Adipose tissue (tissue), 3 donors: Measurements from ENCODE around the gene TBC1D10A. TPM values are rescaled to one million over a fixed set of nuclear protein-coding genes. Genes with fewer than 3 reads are reported as not detected.
"Not testable (repeated sequence)": the region's sequence is repeated elsewhere in the genome, so short reads cannot be mapped to it uniquely, and the experiment has no call there.

Source experiments
- H3K27ac ChIP-seq: one replicate; pipeline ENCODE4 v1.5.1; 2013; ENCODE audit warnings: low read depth, low read length
- WGBS, 3 donors: extraction: QIAGEN DNeasy Blood & Tissue Kit; methylation state at CpG; one replicate each; pipeline ENCODE4 v1.1.7; 2013; 5-methylcytosine and 5-hydroxymethylcytosine counted together
- polyA plus RNA-seq, 3 donors: library from polyadenylated mRNA; stranded (reverse); fragments of 200-250 nt; gene quantifications; one replicate each; pipeline ENCODE4 v1.2.3, GENCODE V29; 2013
- donor health status: healthy with polysubstance abuse.
- donor health status: Bipolar disorder and iron deficiency.
- donor health status: healthy.

Gene TBC1D10A
- polyA plus RNA-seq, 3 donors = 10.8 to 33.3 (median 17.8) TPM

DNA sequence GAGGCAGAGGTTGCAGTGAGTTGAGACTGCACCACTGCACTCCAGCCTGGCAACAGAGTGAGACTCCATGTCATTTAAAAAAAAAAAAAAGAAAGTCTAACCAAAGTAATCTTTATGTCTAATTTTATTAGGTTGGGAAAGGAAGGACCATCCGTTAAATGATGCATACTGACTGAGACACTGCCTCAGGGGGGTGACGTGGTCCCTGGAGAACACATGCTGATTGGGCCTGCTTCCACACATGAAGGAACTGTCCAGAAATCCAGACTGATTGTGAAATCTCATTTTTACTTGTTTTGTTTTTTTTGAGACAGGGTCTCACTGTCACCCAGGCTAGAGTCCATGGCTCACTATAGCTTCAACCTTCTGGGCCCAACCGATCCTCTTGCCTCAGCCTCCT, 24.5 kb upstream of the TBC1D10A start:
- H3K27ac ChIP-seq = no peak overlapping the region
- 83 to 93% (median 88%) methylated on average over 3 of the region's 3 CpGs for WGBS, 3 donors

DNA sequence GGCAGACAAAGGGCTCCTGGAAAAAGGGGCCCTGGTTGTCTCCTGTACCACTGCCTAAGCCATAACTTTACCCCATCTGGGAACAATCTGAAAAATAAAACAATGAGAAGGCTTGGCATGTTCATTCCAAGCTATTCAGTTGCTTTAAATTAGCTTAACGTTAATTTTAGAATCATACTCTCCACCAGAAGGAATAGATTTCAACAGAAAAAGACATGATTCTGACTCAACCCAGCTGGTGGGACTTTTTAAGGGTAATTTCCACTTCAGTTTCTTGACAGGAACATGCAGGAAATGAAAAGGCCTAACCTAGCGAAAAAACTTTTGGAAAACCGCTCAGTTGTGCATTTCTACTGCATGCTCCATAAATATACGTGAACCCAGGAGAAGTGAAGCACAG, 22.1 kb upstream of the TBC1D10A start:
- WGBS, 3 donors = 82 to 86% (median 83%) methylated on average over 4 of the region's 4 CpGs
- H3K27ac ChIP-seq = no peak overlapping the region

GRCh38 chr22:30348404-30348803, 21.7 kb upstream of the TBC1D10A start:
- no peak overlapping the region for H3K27ac ChIP-seq
- WGBS, 3 donors = 92 to 95% (median 93%) methylated on average over 4 of the region's 4 CpGs

DNA sequence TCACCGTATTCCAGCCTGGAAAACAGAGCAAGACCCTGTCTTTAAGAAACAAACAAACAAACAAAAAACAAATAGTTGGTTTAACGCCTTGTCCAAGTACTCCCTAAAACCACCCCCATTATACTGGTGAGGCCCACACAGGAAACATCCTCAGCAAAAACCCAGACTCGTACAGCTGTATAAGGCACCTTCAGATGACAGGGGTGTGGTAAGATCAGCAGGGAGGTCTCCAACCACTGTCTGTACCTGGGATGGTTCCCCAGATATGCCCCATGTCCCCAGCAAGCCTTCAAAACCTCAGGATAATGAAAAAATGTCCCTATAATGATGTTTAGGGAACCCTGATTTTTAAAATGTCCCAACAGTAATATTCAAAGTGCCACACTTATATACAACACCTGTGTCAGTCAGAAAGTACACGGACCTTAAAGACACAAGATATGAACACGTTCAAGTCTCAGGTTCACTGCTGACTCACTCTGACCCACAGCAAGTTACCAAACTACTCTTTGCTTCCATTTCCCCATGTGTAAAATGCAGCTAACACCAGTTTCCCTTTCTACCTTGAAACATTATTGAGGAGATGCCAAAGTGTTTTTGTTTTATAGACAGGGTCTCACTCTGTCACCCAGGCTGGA, 20.6 kb upstream of the TBC1D10A start:
- 68 to 79% (median 77%) methylated on average over 5 of the region's 5 CpGs for WGBS, 3 donors
- no peak overlapping the region for H3K27ac ChIP-seq

GRCh38 chr22:30344447-30345200, 17.9 kb upstream of the TBC1D10A start:
- H3K27ac ChIP-seq = no peak overlapping the region
- WGBS, 3 donors = 90 to 94% (median 91%) methylated on average over 13 of the region's 13 CpGs

DNA sequence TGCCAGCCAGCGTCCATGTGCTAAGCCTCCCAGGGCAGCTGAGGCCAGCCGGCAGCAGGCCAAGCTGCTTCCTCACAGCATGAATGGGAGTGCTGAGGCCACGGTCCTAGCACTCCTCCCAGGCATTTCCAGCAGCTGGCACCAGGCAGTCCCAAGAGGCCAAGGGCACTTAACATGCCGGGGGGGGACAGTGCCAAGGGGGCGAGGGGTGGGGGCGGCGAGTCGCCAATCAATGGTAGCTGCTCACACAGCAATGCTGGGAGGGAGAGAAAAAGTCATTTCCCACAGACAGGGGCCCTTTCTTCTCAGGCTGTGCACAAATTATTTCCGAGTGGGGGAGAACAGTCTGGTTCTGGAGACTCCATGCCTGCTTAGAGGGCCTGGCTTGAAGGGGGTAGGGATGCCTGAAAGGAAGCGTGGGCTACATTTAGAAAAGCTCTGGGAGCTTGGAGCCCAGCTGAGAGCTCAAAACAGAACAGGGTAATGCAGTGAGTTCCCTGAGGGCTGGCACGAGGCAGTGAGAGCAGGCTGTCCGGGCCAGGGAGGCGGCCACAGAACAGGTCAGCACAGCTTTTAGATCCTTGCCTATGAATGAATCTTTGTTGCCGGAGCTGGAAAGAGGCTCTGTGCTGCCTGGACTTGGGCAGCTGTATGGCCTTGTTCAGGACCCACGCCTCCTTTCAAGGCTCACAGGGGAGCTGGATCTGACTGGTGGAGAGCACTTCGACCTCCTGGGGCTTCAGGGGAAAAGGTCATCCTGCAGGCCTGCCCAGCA, 14.4 kb upstream of the TBC1D10A start:
- H3K27ac ChIP-seq = no peak overlapping the region
- WGBS, 3 donors = 67 to 77% (median 69%) methylated on average over 16 of the region's 16 CpGs

- 95 to 97% (median 96%) methylated on average over 7 of the region's 7 CpGs for WGBS, 3 donors
- H3K27ac ChIP-seq = no peak overlapping the region
Measured at GRCh38 chr22:30338802-30339201, 12.1 kb upstream of the TBC1D10A start.

GRCh38 chr22:30338341-30338740, 11.6 kb upstream of the TBC1D10A start:
- 83 to 92% (median 85%) methylated on average over 9 of the region's 9 CpGs for WGBS, 3 donors
- H3K27ac ChIP-seq = not testable (repeated sequence)

- H3K27ac ChIP-seq = no peak overlapping the region
Measured at GRCh38 chr22:30337461-30337778, 10.7 kb upstream of the TBC1D10A start.

DNA sequence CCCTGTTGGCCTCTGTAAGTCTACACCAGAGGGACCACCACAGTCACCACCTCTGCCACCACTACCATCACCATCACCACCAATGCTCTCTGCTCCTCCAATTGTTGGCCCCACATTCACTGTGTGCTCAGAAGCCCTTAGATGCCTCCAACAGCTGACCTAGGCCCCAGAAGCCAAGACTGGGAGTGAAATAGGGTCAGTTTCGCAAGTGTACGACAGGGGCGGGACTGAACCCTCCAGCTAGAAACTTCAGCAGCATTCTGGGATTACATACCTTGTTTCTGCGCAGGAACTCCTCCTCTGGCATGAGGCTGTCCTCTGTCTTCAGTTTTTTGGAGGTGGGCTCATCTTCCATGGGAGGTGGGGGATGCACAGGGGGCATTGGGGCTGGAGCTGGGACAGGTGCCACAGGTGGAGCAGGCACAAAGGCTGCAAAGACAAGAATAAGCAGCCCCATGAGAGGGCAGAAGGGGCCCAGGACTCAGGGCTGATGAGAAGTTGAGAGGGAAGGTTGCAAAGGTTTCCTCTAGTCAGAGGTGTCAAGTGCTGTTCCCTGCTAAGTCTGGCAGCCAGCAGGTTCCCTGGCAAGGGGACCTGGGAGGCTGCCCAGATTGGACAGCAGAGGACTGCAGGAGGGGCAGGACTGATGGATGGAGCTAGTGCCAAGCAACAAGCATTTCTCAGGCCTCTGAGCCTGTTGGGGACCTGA, 10.2 kb upstream of the TBC1D10A start:
- 75 to 91% (median 81%) methylated on average over 4 of the region's 4 CpGs for WGBS, 3 donors

More at GRCh38 chr22:30337461-30337778, 10.7 kb upstream of the TBC1D10A start:
- 79 to 88% (median 87%) methylated on average over 8 of the region's 8 CpGs for WGBS, 3 donors

DNA sequence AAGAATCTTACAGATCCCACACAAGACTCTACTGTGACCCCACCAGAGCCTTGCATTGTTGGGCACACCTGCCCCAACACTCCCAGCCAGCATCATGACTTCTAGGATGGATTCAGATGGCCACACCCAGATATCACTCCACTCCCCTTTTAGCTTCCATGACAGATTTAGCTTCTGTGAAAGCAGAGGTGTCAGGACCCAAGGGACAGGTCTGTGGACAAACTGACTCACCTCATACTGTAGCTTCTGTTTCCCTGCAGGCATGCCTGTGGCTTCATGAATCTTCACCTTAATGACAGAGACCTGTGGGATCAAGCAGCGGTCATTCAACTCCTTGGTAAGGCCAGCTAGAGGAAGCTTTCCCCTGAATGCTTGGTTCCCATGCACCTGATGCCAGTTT, 8.5 kb upstream of the TBC1D10A start:
- no peak overlapping the region for H3K27ac ChIP-seq
- 91 to 100% (median 96%) methylated on average over 1 of the region's 1 CpG for WGBS, 3 donors

More for the DNA sequence above, 10.2 kb upstream of the TBC1D10A start:
- no peak overlapping the region for H3K27ac ChIP-seq

DNA sequence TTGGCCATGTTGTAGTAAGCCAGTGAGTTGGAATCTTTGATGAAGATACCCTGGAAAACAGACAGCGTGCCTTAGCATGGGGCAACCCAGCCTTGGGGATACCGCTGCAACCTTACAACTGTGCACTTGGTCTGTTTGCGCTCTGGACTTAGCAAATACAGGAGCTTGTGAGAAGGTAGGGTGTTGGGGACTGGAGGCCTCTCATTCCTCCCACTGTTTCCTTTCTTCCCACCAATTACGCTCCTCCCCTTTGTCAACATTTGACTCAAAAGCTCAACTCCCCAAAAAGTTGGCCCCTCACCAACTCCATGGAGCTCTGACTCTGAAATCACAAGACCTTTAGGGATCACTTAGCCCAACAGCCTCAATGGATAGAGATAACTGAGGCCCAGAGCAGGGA, 7.9 kb upstream of the TBC1D10A start:
- 86 to 97% (median 94%) methylated on average over 4 of the region's 4 CpGs for WGBS, 3 donors
- H3K27ac ChIP-seq = no peak overlapping the region

DNA sequence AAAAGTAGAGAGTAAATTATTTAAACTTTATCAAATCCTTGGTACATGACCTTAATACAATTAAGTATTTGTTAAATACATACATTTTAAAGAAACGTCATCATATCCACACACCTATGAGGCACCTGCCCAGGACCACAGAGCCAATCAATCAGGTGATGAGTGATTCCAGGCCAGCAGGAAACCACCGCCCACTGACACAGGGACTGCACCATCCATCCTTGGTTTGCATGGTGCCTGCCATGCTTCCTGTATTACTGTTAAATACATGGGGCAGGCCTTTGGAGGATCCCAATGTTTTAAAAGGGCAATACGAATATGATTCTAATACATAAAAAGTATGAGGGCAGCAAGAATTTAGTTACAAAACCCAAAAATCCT, 7.0 kb upstream of the TBC1D10A start:
- no peak overlapping the region for H3K27ac ChIP-seq
- WGBS, 3 donors = 84 to 88% (median 87%) methylated on average over 3 of the region's 3 CpGs

DNA sequence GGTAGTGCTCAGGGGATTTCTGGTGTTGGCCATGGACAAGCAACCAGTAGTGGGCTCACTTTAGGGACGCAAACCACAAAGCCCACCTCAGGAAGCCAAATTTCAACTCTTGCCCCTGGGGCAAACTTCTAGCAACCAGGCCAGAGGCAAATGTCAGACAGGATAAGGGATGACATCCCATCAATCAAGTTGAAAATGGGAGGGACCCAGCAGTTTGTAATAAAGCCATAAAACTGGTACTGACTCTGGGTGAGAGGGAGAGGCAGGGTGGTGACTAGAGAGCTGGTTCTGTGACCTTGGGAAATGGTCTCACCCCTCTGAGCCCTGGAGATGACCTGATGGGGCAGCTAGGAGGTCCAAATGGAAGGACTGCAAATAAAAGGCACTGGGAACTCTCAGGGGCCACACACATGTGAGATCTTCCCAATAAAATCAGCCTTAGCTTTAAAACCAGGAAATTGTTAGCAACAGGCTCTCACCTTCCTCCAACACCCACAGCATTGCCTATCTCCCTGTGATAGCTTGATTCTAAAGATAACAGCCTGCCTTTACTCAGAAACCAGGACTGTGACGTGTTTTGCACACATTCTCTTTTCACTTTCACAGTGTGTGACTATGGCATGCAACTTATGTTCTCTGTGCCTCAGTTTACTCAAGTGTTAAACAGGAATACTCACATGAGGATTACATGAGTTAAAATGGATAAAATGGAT, 6.4 kb upstream of the TBC1D10A start:
- no peak overlapping the region for H3K27ac ChIP-seq
- WGBS, 3 donors = 87 to 89% (median 88%) methylated on average over 2 of the region's 2 CpGs

- H3K27ac ChIP-seq = no peak overlapping the region
- 78 to 87% (median 81%) methylated on average over 5 of the region's 5 CpGs for WGBS, 3 donors
Measured at GRCh38 chr22:30332551-30332950, 5.8 kb upstream of the TBC1D10A start.

- H3K27ac ChIP-seq = no peak overlapping the region
- 80 to 87% (median 84%) methylated on average over 3 of the region's 3 CpGs for WGBS, 3 donors
Measured at GRCh38 chr22:30328466-30329049, 1.8 kb upstream of the TBC1D10A start.

- 46 to 80% (median 76%) methylated on average over 5 of the region's 5 CpGs for WGBS, 3 donors
- H3K27ac ChIP-seq = no peak overlapping the region
Measured at GRCh38 chr22:30327864-30328345, 1.2 kb upstream of the TBC1D10A start.

DNA sequence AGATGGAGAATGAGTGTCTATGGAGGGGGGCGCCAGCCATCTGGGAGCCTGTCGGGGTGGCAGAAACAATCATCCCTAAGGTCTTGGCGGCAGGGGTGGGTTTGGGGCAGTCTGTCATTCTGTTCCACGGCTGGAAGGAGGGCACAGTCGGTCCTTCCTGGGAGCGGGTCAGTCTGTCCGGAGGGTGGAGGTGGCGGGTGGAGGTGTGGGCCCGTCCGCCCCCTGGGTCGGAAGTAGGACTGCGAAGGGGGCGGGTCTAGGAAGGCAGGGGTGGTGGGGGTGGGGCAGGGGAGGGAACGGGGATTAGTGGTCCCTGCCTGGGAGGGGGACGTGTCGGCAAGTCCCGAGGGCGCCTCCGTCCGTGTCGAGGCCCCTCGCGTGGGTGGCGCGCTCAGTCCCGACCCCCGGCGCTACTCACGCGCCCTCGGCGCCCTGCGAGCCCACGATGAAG, 461 bp downstream of the TBC1D10A start:
- no peak overlapping the region for H3K27ac ChIP-seq
- 0 to 1% (median 1%) methylated on average over 19 to 34 of the region's 34 CpGs for WGBS, 3 donors
